Activated CD4-positive, alpha-beta T cell treated with anti-CD3 and anti-CD28 coated beads, Interleukin-2, amount 10 ng/mL, durations not matched to agents 7 days and 5 days (primary cell): Measurements from ENCODE around the gene MRFAP1L1. TPM values are rescaled to one million over a fixed set of nuclear protein-coding genes. Genes with fewer than 3 reads are reported as not detected.

ENCODE experiments used
- CTCF ChIA-PET: fragments of 350-600 bp; sonication (Branson Sonifier 250); formaldehyde crosslinking; loops from one replicate; lab custom pipeline; 2021; ENCODE audit warnings: antibody characterized with exemption; lab: Charles Lee
- POLR2A ChIA-PET: fragments of 350-600 bp; sonication (Branson Sonifier 250); formaldehyde crosslinking; loops from one replicate; lab custom pipeline; 2021; ENCODE audit warnings: antibody characterized with exemption; lab: Charles Lee
- DNase-seq: peaks from one replicate; pipeline ENCODE4 v3.0.0-alpha.2; 2020
- H3K27ac Mint-ChIP-seq: one replicate; pipeline ENCODE4 v1.8.0; 2021; ENCODE audit warnings: mild to moderate bottlenecking, moderate library complexity, mixed read lengths
- H3K27me3 Mint-ChIP-seq: one replicate; pipeline ENCODE4 v1.8.0; 2021; ENCODE audit warnings: mixed read lengths
- H3K36me3 Mint-ChIP-seq: one replicate; pipeline ENCODE4 v1.8.0; 2021; ENCODE audit warnings: low read depth, mixed read lengths
- H3K4me1 Mint-ChIP-seq: one replicate; pipeline ENCODE4 v1.8.0; 2021; ENCODE audit warnings: mixed read lengths
- H3K4me3 Mint-ChIP-seq: one replicate; pipeline ENCODE4 v1.8.0; 2021; ENCODE audit warnings: mild to moderate bottlenecking, moderate library complexity, mixed read lengths
- H3K9me3 Mint-ChIP-seq: one replicate; pipeline ENCODE4 v1.8.0; 2021; ENCODE audit warnings: mixed read lengths
- total RNA-seq, 2 experiments: library from RNA; stranded (reverse); gene quantifications; one replicate each; pipeline ENCODE4 v1.2.3, GENCODE V29; 2021

The MRFAP1L1 gene
- total RNA-seq, 2 experiments from 2014 or later, result 74.5 to 74.9 TPM

DNA sequence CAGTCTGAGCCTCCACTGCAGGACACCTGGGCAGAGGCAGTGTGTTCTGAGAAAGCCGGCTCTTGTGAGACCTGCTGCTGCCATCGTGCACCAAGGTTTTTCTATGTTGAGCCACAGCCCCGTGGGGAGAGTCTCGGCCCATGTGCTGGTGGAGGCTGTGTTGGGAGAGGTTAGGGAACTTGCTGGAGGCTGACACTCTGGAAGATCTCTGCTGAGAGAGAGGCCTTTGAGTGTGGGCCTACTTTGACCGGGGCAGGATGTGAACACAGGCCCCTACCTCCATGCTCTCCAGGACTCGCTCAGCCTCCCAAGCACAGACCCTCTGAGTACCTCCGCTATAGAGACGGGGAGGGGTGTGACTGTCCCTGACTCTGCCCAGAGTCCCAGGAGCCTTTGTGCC is 17.3 kb downstream of the MRFAP1L1 start:
- ChIA-PET POLR2A (interaction anchor here (0.8 kb wide), 1 partner anchor 15 kb away, joined by 3 read pairs; no protein-coding TSS in a partner anchor), CTCF (interaction anchor here (1.0 to 3.4 kb wide), 3 partner anchors 8 to 17 kb away, joined by 4 to 19 read pairs (median 4); no protein-coding TSS in a partner anchor)
- peaks cover 95% of the 10 kb centered on the region for H3K4me1 Mint-ChIP-seq
- peak overlapping the region; percentile 62 for H3K27ac Mint-ChIP-seq
- peaks cover 28% of the 10 kb centered on the region for H3K36me3 Mint-ChIP-seq
- no peaks in the 10 kb centered on the region for H3K9me3 Mint-ChIP-seq
- no peaks in the 10 kb centered on the region for H3K27me3 Mint-ChIP-seq
- no peak overlapping the region for H3K4me3 Mint-ChIP-seq
- DNase-seq, result no peak

- Mint-ChIP-seq H3K27me3 (no peaks in the 10 kb centered on the region), H3K4me3 (peak overlapping the region; percentile 84), H3K36me3 (peaks cover 32% of the 10 kb centered on the region), H3K9me3 (no peaks in the 10 kb centered on the region), H3K27ac (peak overlapping the region; percentile 96), H3K4me1 (peaks cover 90% of the 10 kb centered on the region)
- ChIA-PET POLR2A (interaction anchor here (1.0 kb wide), 2 partner anchors 15 to 49 kb away, joined by 3 to 4 read pairs; partner anchors contain the start of gene MRFAP1), CTCF (interaction anchor here (0.9 to 3.5 kb wide), 7 partner anchors 9 to 184 kb away, joined by 3 to 17 read pairs (median 4); a partner anchor contains a TSS)
- DNase-seq, result no peak
These were observed 20.1 kb downstream of the MRFAP1L1 start for GRCh38 chr4:6689506-6689960.

GRCh38 chr4:6688879-6689505 is 20.7 kb downstream of the MRFAP1L1 start:
- no peaks in the 10 kb centered on the region for H3K27me3 Mint-ChIP-seq
- ChIA-PET POLR2A (interaction anchor here (1.0 kb wide), 2 partner anchors 14 to 48 kb away, joined by 3 to 4 read pairs; partner anchors contain the start of gene MRFAP1), CTCF (interaction anchor here (0.9 to 3.5 kb wide), 5 partner anchors 8 to 185 kb away, joined by 3 to 17 read pairs (median 4); a partner anchor contains a TSS)
- H3K36me3 Mint-ChIP-seq, result peaks cover 33% of the 10 kb centered on the region
- peak; percentile 83 for DNase-seq
- H3K9me3 Mint-ChIP-seq, result no peaks in the 10 kb centered on the region
- H3K4me3 Mint-ChIP-seq, result peak overlapping the region; percentile 84
- H3K27ac Mint-ChIP-seq, result peak overlapping the region; percentile 96
- H3K4me1 Mint-ChIP-seq, result peaks cover 85% of the 10 kb centered on the region

GRCh38 chr4:6687947-6688878 is 21.5 kb downstream of the MRFAP1L1 start:
- Mint-ChIP-seq H3K4me3 (peak overlapping the region; percentile 84), H3K4me1 (peaks cover 77% of the 10 kb centered on the region), H3K27ac (peak overlapping the region; percentile 96), H3K36me3 (peaks cover 33% of the 10 kb centered on the region), H3K27me3 (no peaks in the 10 kb centered on the region), H3K9me3 (no peaks in the 10 kb centered on the region)
- CTCF ChIA-PET, result interaction anchor here (0.8 to 3.5 kb wide), 4 partner anchors 7 to 14 kb away, joined by 3 to 17 read pairs (median 10); a partner anchor contains a TSS
- no peak for DNase-seq
- POLR2A ChIA-PET, result interaction anchor here (0.6 to 1.0 kb wide), 2 partner anchors 13 kb away, joined by 3 to 4 read pairs; no protein-coding TSS in a partner anchor

DNA sequence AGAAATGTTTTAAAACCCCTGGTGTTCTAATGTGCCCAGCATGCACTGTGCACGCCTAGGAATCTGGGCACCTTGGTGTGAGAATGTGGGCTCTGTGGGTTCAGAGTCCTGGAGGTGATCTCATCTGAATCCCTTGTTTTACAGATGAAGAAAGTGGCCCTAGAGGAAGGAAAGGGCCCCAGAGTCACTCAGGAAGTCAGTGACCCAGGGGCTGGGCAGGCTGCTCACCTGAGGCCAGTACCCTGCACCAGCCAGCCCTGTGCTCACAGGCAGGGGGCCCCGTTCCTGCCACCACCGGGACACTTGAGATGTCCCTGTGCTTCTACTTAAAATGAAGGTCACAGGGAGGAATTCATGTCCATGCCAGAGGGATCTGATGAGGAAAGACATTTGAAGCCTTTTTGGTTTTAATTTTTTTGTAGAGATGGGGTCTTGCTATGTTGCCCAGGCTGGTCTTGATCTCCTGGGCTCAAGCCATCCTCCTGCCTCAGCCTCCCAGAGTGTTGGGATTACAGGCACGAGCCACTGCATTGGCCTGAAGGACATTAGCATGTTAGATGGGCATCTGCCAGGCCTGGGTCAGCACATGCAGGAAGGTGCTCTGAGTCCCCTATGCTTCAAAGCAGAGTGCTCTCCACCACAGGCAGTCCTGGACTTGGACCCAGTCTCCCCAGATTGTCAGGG is 23.4 kb downstream of the MRFAP1L1 start:
- H3K4me1 Mint-ChIP-seq, result peaks cover 61% of the 10 kb centered on the region

DNA sequence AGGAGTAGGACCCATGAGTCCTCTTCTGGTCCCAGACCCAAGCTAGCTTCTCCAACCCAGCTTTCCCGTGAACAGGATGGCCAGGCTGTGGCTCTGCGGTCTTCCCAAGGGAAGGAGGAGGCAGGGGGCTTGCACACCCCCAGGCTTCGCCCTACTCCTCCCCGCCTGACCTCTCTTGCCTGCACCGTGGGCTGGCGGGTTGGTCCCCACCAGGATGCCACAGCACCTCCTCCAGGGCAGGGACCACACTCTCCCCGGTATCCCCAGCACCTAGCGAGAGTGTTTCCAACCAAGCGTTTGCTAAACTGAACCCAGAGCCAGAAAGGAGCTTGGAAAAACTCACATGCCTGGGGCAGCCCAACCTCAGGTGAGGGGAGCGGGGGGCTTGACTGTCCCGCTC is 25.0 kb downstream of the MRFAP1L1 start:
- peaks cover 41% of the 10 kb centered on the region for H3K36me3 Mint-ChIP-seq
- H3K27ac Mint-ChIP-seq, result no peak overlapping the region
- DNase-seq, result no peak
- no peak overlapping the region for H3K4me3 Mint-ChIP-seq
- H3K9me3 Mint-ChIP-seq, result peaks cover 5% of the 10 kb centered on the region
- ChIA-PET CTCF (interaction anchor here (1.6 to 3.5 kb wide), 2 partner anchors 9 to 20 kb away, joined by 6 to 25 read pairs; a partner anchor contains a TSS), POLR2A (no interaction called here)
- no peaks in the 10 kb centered on the region for H3K27me3 Mint-ChIP-seq
- peaks cover 53% of the 10 kb centered on the region for H3K4me1 Mint-ChIP-seq

More for the DNA sequence above, 23.4 kb downstream of the MRFAP1L1 start:
- peaks cover 33% of the 10 kb centered on the region for H3K36me3 Mint-ChIP-seq
- H3K4me3 Mint-ChIP-seq, result no peak overlapping the region
- peak overlapping the region; percentile 46 for H3K27ac Mint-ChIP-seq
- no peak for DNase-seq
- H3K9me3 Mint-ChIP-seq, result no peaks in the 10 kb centered on the region
- ChIA-PET CTCF (interaction anchor here (1.0 to 3.5 kb wide), 3 partner anchors 10 to 11 kb away, joined by 4 to 25 read pairs (median 7); a partner anchor contains a TSS), POLR2A (no interaction called here)
- no peaks in the 10 kb centered on the region for H3K27me3 Mint-ChIP-seq

DNA sequence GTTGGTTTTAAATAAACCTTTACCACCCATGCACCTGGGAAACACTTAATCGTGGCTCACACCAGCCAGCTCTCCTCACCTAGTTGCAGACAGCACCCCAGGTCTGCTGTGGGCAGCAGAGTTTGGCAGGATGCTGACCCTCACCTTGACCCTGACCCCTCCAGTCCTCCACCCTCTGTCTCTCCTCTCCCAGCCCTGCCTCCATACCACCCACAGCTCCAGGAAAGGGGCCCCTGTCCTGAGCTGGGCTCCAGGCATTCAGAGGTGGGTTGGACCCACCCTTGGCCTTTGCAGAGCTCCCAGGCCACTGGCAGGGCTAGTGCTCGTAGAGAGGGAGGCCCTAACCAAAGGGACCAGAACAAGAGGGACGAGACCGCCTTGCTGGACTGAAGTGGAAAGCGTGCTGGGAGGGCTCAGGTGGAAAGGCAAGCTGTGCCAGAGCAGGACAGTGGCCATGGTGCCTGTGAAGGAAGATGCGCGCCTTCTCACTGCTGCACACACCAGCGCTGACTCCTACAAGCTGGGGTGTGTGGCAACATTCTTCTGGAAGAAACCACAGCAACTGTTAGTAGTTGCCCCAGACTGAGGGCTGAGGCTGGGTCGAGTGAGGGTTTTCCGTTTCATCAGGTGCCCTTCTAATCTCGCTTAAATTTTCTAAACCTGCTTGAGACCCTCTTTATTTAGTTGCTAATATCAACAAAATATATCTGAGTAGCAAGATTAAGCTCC is 26.6 kb downstream of the MRFAP1L1 start:
- Mint-ChIP-seq H3K4me1 (peaks cover 48% of the 10 kb centered on the region), H3K27ac (no peak overlapping the region), H3K27me3 (no peaks in the 10 kb centered on the region), H3K9me3 (peaks cover 8% of the 10 kb centered on the region), H3K4me3 (no peak overlapping the region), H3K36me3 (peaks cover 47% of the 10 kb centered on the region)
- DNase-seq, result no peak
- ChIA-PET POLR2A (no interaction called here), CTCF (interaction anchor here (0.6 to 3.5 kb wide), 4 partner anchors 8 to 191 kb away, joined by 3 to 25 read pairs (median 5); a partner anchor contains a TSS)

- CTCF ChIA-PET, result interaction anchor here (0.7 to 3.1 kb wide), 7 partner anchors 9 to 37 kb away, joined by 3 to 17 read pairs (median 4); no protein-coding TSS in a partner anchor
- H3K9me3 Mint-ChIP-seq, result peaks cover 8% of the 10 kb centered on the region
These were observed 28.5 kb downstream of the MRFAP1L1 start for GRCh38 chr4:6681191-6681590.

DNA sequence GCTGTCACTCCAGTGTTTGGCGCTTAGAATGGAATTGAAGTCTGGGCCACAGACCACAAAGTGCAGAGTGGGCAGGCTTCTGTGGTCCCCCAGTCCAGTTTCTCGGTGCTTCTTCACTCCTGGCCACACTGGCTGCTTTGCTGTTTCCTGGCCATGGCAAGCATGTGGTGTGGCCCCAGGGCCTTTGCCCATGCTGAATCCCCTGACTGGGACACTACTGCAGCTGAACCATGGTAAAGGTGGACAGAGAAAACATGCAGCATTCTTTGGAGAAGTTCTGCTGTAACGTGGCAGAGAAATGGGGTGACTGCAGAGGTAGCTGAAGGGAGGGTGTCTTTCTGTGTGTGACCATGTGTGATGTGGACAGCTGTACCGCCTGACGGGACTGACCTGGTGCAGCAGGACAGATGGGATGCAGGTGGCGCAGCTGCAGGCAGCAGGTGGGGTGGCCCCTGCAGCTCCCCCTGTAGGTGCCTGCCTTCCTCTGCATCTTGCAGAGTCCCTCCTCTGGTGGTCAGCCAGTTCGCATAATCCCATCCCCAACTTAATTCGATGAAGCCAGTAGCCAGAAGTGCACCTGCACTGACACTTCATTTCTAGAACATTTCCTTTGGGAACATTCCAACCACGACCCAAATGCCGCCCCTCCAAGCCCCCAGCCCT is 29.2 kb downstream of the MRFAP1L1 start:
- peaks cover 48% of the 10 kb centered on the region for H3K4me1 Mint-ChIP-seq
- POLR2A ChIA-PET, result no interaction called here
- DNase-seq, result no peak
- H3K27ac Mint-ChIP-seq, result no peak overlapping the region
- peaks cover 59% of the 10 kb centered on the region for H3K36me3 Mint-ChIP-seq
- H3K9me3 Mint-ChIP-seq, result peaks cover 8% of the 10 kb centered on the region
- H3K4me3 Mint-ChIP-seq, result no peak overlapping the region
- H3K27me3 Mint-ChIP-seq, result no peaks in the 10 kb centered on the region
- CTCF ChIA-PET, result interaction anchor here (0.7 to 3.1 kb wide), 6 partner anchors 10 to 38 kb away, joined by 3 to 17 read pairs (median 4); no protein-coding TSS in a partner anchor

More at GRCh38 chr4:6681191-6681590, 28.5 kb downstream of the MRFAP1L1 start:
- POLR2A ChIA-PET, result no interaction called here
- Mint-ChIP-seq H3K4me1 (peaks cover 48% of the 10 kb centered on the region), H3K4me3 (no peak overlapping the region), H3K27ac (no peak overlapping the region), H3K27me3 (no peaks in the 10 kb centered on the region), H3K36me3 (peaks cover 55% of the 10 kb centered on the region)
- DNase-seq, result no peak

- ChIA-PET CTCF (interaction anchor here (0.6 to 5.0 kb wide), 4 partner anchors 8 to 365 kb away, joined by 3 to 30 read pairs (median 14); no protein-coding TSS in a partner anchor), POLR2A (interaction anchor here (0.8 kb wide), 1 partner anchor 16 kb away, joined by 3 read pairs; no protein-coding TSS in a partner anchor)
- Mint-ChIP-seq H3K4me1 (peaks cover 60% of the 10 kb centered on the region), H3K36me3 (peaks cover 67% of the 10 kb centered on the region), H3K27ac (peak overlapping the region; percentile 21), H3K27me3 (no peaks in the 10 kb centered on the region), H3K9me3 (peaks cover 8% of the 10 kb centered on the region), H3K4me3 (peak overlapping the region; percentile 98)
- no peak for DNase-seq
These were observed 32.7 kb downstream of the MRFAP1L1 start for GRCh38 chr4:6676722-6677558.
